GM12875 (cell line): Measurements from ENCODE around the gene MED14.

Source experiments
- H3K4me3 ChIP-seq: one replicate; pipeline ENCODE4 v1.5.1; 2011; ENCODE audit warnings: low read depth, low read length, control low read depth
- TF ChIP-seq, protein P1 (sequence below): IDR thresholded peaks from 2 replicates; pipeline ENCODE4 v1.5.1; 2011; ENCODE audit warnings: low read depth, mild to moderate bottlenecking, control low read depth, inconsistent platforms, low read length, moderate library complexity, borderline replicate concordance; ENCODE audit not compliant: insufficient read depth

Gene MED14

GRCh38 chrX:40694802-40695201 lies 40.5 kb downstream of the MED14 start:
- TF ChIP-seq, protein P1, sequence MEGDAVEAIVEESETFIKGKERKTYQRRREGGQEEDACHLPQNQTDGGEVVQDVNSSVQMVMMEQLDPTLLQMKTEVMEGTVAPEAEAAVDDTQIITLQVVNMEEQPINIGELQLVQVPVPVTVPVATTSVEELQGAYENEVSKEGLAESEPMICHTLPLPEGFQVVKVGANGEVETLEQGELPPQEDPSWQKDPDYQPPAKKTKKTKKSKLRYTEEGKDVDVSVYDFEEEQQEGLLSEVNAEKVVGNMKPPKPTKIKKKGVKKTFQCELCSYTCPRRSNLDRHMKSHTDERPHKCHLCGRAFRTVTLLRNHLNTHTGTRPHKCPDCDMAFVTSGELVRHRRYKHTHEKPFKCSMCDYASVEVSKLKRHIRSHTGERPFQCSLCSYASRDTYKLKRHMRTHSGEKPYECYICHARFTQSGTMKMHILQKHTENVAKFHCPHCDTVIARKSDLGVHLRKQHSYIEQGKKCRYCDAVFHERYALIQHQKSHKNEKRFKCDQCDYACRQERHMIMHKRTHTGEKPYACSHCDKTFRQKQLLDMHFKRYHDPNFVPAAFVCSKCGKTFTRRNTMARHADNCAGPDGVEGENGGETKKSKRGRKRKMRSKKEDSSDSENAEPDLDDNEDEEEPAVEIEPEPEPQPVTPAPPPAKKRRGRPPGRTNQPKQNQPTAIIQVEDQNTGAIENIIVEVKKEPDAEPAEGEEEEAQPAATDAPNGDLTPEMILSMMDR, result no peak
- H3K4me3 ChIP-seq, result no peak overlapping the region

GRCh38 chrX:40688929-40689328 lies 46.4 kb downstream of the MED14 start:
- H3K4me3 ChIP-seq, result no peak overlapping the region
- TF ChIP-seq, protein P1, result no peak

- no peak overlapping the region for H3K4me3 ChIP-seq
- TF ChIP-seq, protein P1, result no peak
Measured at GRCh38 chrX:40687169-40687568, 48.2 kb downstream of the MED14 start.

DNA sequence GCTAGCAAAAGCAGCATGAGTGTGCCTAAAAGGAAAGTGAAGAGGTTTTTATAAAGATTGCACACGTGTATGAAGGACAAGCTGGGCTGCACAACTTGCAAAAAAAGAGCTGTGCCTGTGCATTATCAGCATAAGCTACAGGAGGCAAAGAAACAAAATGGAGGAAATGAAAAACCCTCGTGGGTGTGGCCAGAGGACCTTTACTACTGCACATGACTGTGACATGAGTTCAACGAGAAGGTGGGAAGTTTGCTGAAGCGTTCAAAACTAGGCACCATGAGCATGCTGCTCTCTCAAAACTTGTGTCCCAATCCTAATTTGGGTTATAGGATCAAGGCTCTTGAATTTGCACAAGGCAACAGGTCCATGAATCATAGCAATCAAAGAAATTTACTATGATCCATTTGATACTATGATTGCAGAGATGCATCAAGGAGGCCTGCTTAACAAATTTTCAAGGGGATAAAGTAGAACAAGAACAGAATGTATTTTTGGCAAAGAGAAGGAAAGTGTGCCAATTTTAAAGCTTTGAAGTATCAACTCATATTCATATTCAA lies 49.9 kb downstream of the MED14 start:
- H3K4me3 ChIP-seq, result no peak overlapping the region
- TF ChIP-seq, protein P1, result no peak

DNA sequence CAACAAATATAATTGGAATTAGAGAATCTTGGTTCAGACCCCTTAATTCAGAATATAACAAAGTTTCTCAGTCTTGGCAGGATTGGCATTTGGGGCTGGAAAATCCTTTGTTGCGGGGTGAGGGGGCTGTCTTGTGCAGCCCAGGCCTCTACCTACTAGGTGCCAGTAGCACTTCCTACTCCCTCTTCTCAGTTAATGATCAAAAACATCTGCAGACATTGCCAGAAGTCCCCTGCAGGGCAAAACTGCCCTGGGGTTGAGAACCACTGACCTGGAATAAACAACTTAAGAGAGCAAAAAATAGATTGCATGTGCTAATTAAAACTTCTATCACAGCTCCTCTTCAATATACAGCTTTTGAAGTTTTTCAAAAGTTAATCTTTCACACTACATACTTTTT lies 51.2 kb downstream of the MED14 start:
- H3K4me3 ChIP-seq, result no peak overlapping the region
- TF ChIP-seq, protein P1, result no peak

DNA sequence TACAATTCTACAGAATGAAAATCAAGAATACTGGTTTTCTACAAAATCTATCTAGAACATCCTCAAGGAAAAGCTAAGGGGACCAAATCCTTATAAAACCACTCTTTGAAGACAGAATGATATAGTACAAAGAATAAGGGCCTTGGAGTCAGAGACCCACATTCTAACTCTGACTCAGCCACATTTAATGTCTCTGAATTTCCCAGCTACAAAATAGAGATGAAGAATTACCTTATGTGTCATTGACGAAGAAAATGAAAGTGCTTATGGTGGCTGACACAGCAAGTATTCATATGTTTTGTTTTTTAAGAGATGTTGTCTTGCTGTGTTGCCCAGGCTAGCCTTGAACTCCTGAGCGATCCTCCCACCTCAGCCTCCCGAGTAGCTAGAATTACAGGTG lies 52.1 kb downstream of the MED14 start:
- TF ChIP-seq, protein P1, result no peak
- no peak overlapping the region for H3K4me3 ChIP-seq

- H3K4me3 ChIP-seq, result no peak overlapping the region
- TF ChIP-seq, protein P1, result no peak
Measured at GRCh38 chrX:40671126-40671525, 64.2 kb downstream of the MED14 start.
